HCT116 (cell line): ENCODE measurements around the gene RAB27B. TPM values are rescaled to one million over a fixed set of nuclear protein-coding genes. Genes with fewer than 3 reads are reported as not detected.

Source experiments
- ATAC-seq: fragments of 200-7000 bp; cut with Tn5 transposase; 2 replicates; pipeline ENCODE4 v1.9.1; 2020; ENCODE audit warnings: mild to moderate bottlenecking, moderate library complexity
- BruUV-seq: library from RNA; stranded (reverse); fragments of 400-500 nt; replicated peaks from 2 replicates; lab custom pipeline; 2021; lab: Mats Ljungman, UMichigan
- CTCF ChIA-PET: fragments of 300-600 bp; sonication (Branson Sonifier 250); formaldehyde crosslinking; loops from one replicate; lab custom pipeline; 2021; ENCODE audit warnings: antibody characterized with exemption; lab: Charles Lee
- POLR2A ChIA-PET: fragments of 300-600, 350-600 bp; sonication (Branson Sonifier 250); formaldehyde crosslinking; loops from one replicate; lab custom pipeline; 2021; ENCODE audit warnings: antibody characterized with exemption; lab: Charles Lee
- RAD21 ChIA-PET, 2 experiments: fragments of 300-600 bp; sonication (Branson Sonifier 250); formaldehyde crosslinking; loops; one replicate each; lab custom pipeline; 2023; ENCODE audit warnings: low total read pairs in 2 of 2; ENCODE audit not compliant: uncharacterized antibody in 2 of 2, unreplicated experiment in 2 of 2, low non-redundant PET in 1 of 2; lab: Charles Lee
- DNase-seq: peaks from one replicate; pipeline ENCODE4 v3.0.0-alpha.2; 2010; ENCODE audit warnings: low read depth, low spot score
- H2AFZ ChIP-seq: fragments of 200-600 bp; shearing (Covaris generic), sonication (generic); 2 replicates; pipeline ENCODE4 v1.6.1; 2017; ENCODE audit warnings: low read depth, mixed run types, mixed read lengths, antibody characterized with exemption, low read length; ENCODE audit not compliant: poor library complexity, severe bottlenecking
- H3K27ac ChIP-seq: 2 replicates; pipeline ENCODE4 v1.5.1; 2012; ENCODE audit warnings: low read depth, low read length
- H3K27me3 ChIP-seq: fragments of 200-600 bp; sonication (generic); 2 replicates; pipeline ENCODE4 v1.6.1; 2016; ENCODE audit warnings: mixed run types, low read length, mixed read lengths; ENCODE audit not compliant: insufficient read depth
- H3K36me3 ChIP-seq, 2 experiments: fragments of 200-500 bp in 1 of 2; fragments of 200-600 bp in 1 of 2; sonication (Bioruptor generic) in 1 of 2; sonication (generic) in 1 of 2; 2 replicates each; pipeline versions ENCODE4 v1.5.1 to v1.6.1; 2014 to 2016; ENCODE audit warnings: low read length in 2 of 2, inconsistent platforms in 1 of 2, mixed read lengths in 1 of 2, mixed run types in 1 of 2; ENCODE audit not compliant: insufficient read depth in 2 of 2, control insufficient read depth in 1 of 2
- H3K4me1 ChIP-seq, 2 experiments: fragments of 200-600 bp in 1 of 2; sonication (generic) in 1 of 2; 2 replicates each; pipeline versions ENCODE4 v1.5.1 to v1.6.1; 2012 to 2017; ENCODE audit warnings: low read length in 2 of 2, inconsistent platforms in 1 of 2, mild to moderate bottlenecking in 1 of 2, mixed read lengths in 1 of 2, mixed run types in 1 of 2, moderate library complexity in 1 of 2; ENCODE audit not compliant: insufficient read depth in 2 of 2, control insufficient read depth in 1 of 2
- H3K4me2 ChIP-seq: fragments of 200-600 bp; sonication (generic); 2 replicates; pipeline ENCODE4 v1.6.1; 2017; ENCODE audit warnings: mixed run types, low read length, mixed read lengths
- H3K4me3 ChIP-seq, 2 experiments: fragments of 200-600 bp in 1 of 2; sonication (generic) in 1 of 2; replicated peaks in 1 of 2; 2 replicates each; pipeline ENCODE4 v1.5.1; 2011 to 2016; ENCODE audit warnings: low read length in 2 of 2, control low read depth in 1 of 2, low read depth in 1 of 2, mild to moderate bottlenecking in 1 of 2, mixed read lengths in 1 of 2, mixed run types in 1 of 2
- H3K79me2 ChIP-seq: fragments of 200-600 bp; sonication (generic); 2 replicates; pipeline ENCODE4 v1.6.1; 2017; ENCODE audit warnings: mild to moderate bottlenecking, mixed run types, low read length, moderate library complexity, mixed read lengths; ENCODE audit not compliant: insufficient read depth
- H3K9ac ChIP-seq: fragments of 200-600 bp; sonication (generic); 2 replicates; pipeline ENCODE4 v1.6.1; 2016; ENCODE audit warnings: low read length, mixed read lengths
- H3K9me2 ChIP-seq: fragments of 200-600 bp; sonication (generic), shearing (Covaris generic); 2 replicates; pipeline ENCODE4 v1.6.1; 2017; ENCODE audit warnings: mixed run types, mild to moderate bottlenecking, moderate library complexity; ENCODE audit not compliant: insufficient read depth
- H3K9me3 ChIP-seq, 2 experiments: fragments of 200-500 bp in 1 of 2; fragments of 200-600 bp in 1 of 2; sonication (Bioruptor generic) in 1 of 2; sonication (generic) in 1 of 2; 2 replicates each; pipeline ENCODE4 v1.6.1; 2014 to 2017; ENCODE audit warnings: low read length in 2 of 2, mixed read lengths in 2 of 2, inconsistent platforms in 1 of 2, low read depth in 1 of 2, mild to moderate bottlenecking in 1 of 2, mixed run types in 1 of 2, moderate library complexity in 1 of 2; ENCODE audit not compliant: control insufficient read depth in 1 of 2, insufficient read depth in 1 of 2
- H4K20me1 ChIP-seq: fragments of 200-600 bp; sonication (generic), shearing (Covaris generic); 2 replicates; pipeline ENCODE4 v1.6.1; 2017; ENCODE audit warnings: mixed run types, mild to moderate bottlenecking, moderate library complexity; ENCODE audit not compliant: insufficient read depth
- CBX3 ChIP-seq: IDR thresholded peaks from 2 replicates; pipeline ENCODE4 v1.6.1; 2012; ENCODE audit warnings: low read depth
- EGR1 ChIP-seq: IDR thresholded peaks from 2 replicates; pipeline ENCODE4 v1.6.1; 2012; ENCODE audit warnings: low read depth
- ELF1 ChIP-seq: IDR thresholded peaks from 2 replicates; pipeline ENCODE4 v1.6.1; 2012; ENCODE audit warnings: low read depth, borderline replicate concordance
- FOSL1 ChIP-seq: IDR thresholded peaks from 2 replicates; pipeline ENCODE4 v1.6.1; 2012; ENCODE audit warnings: low read depth
- POLR2A ChIP-seq: IDR thresholded peaks from 2 replicates; pipeline ENCODE4 v1.7.0; 2011; ENCODE audit warnings: borderline replicate concordance; ENCODE audit not compliant: insufficient read depth, insufficient read length; ENCODE audit errors: extremely low read depth
- POLR2AphosphoS5 ChIP-seq: IDR thresholded peaks from 2 replicates; pipeline ENCODE4 v1.6.1; 2011; ENCODE audit warnings: mild to moderate bottlenecking, low read depth, low read length, moderate library complexity
- REST ChIP-seq: IDR thresholded peaks from 2 replicates; pipeline ENCODE4 v1.6.1; 2012; ENCODE audit warnings: low read depth
- SP1 ChIP-seq: IDR thresholded peaks from 2 replicates; pipeline ENCODE4 v1.6.1; 2012; ENCODE audit warnings: low read depth
- SRF ChIP-seq: IDR thresholded peaks from 2 replicates; pipeline ENCODE4 v1.6.1; 2012; ENCODE audit warnings: low read depth
- TCF7L2 ChIP-seq: IDR thresholded peaks from 2 replicates; pipeline ENCODE4 v1.7.0; 2011; ENCODE audit warnings: borderline replicate concordance, inconsistent platforms; ENCODE audit not compliant: insufficient read depth, insufficient read length; ENCODE audit errors: extremely low read depth
- YY1 ChIP-seq: IDR thresholded peaks from 2 replicates; pipeline ENCODE4 v1.6.1; 2011; ENCODE audit warnings: low read length, low read depth, moderate library complexity, mild to moderate bottlenecking; ENCODE audit not compliant: insufficient replicate concordance; ENCODE audit errors: extremely low read depth
- ZFX ChIP-seq: fragments of 450-650 bp; IDR thresholded peaks from 2 replicates; pipeline ENCODE4 v1.6.1; 2017
- ZNF274 ChIP-seq: fragments of 200-500 bp; sonication (Bioruptor generic); IDR thresholded peaks from 2 replicates; pipeline ENCODE4 v1.6.1; 2014; ENCODE audit warnings: mild to moderate bottlenecking, low read depth, low read length, inconsistent platforms
- intact Hi-C: fragments of 100-400 bp; cut with micrococcal nuclease; formaldehyde crosslinking; loops from 2 replicates; pipeline ENCODE4 v1.10.0; 2022
- total RNA-seq: library from RNA; stranded (reverse); gene quantifications from one replicate; pipeline ENCODE4 v1.2.1, GENCODE V29; 2021; ENCODE audit not compliant: unreplicated experiment
- TF ChIP-seq, protein P1 (sequence below): IDR thresholded peaks from 2 replicates; pipeline ENCODE4 v1.6.1; 2011; ENCODE audit warnings: mild to moderate bottlenecking, low read length, moderate library complexity; ENCODE audit not compliant: insufficient replicate concordance; ENCODE audit errors: extremely low read depth

RAB27B gene
- total RNA-seq, 1 experiment from 2014 or later: 2.2 TPM

DNA sequence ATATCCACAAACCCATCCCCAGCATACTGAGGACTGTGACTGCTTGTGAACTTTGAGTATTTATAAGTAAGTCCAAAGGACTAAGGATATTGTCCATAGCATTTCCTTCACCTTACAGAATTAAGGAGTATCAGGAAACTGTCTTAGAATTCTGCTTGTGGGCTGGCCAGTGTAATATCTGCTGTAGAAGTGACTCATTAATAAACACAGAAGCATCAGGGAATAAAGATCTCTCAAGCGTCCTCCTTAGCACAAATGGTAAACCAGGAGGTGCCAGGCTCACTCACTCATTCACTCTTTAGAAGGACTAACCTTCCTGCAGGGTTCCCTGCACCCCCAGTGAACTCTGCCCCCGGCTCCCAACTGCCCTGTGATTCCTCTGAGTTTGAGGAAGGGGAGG, 100.0 kb downstream of the RAB27B start:
- no peak overlapping the region for H2AFZ ChIP-seq
- H3K27me3 ChIP-seq: no peaks in the 10 kb centered on the region
- DNase-seq: no peak
- H3K9me2 ChIP-seq: no peaks in the 10 kb centered on the region
- H3K9me3 ChIP-seq: no peaks in the 10 kb centered on the region
- intact Hi-C loops: no loop called here
- TF ChIP-seq YY1 (no peak), ELF1 (no peak), POLR2AphosphoS5 (no peak), SRF (no peak), CBX3 (no peak), FOSL1 (no peak), EGR1 (no peak), ZNF274 (no peak), TCF7L2 (no peak), REST (no peak), SP1 (no peak), ZFX (no peak), POLR2A (no peak)
- TF ChIP-seq, protein P1, sequence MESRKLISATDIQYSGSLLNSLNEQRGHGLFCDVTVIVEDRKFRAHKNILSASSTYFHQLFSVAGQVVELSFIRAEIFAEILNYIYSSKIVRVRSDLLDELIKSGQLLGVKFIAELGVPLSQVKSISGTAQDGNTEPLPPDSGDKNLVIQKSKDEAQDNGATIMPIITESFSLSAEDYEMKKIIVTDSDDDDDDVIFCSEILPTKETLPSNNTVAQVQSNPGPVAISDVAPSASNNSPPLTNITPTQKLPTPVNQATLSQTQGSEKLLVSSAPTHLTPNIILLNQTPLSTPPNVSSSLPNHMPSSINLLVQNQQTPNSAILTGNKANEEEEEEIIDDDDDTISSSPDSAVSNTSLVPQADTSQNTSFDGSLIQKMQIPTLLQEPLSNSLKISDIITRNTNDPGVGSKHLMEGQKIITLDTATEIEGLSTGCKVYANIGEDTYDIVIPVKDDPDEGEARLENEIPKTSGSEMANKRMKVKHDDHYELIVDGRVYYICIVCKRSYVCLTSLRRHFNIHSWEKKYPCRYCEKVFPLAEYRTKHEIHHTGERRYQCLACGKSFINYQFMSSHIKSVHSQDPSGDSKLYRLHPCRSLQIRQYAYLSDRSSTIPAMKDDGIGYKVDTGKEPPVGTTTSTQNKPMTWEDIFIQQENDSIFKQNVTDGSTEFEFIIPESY: no peak
- TF ChIP-seq, all 23 proteins: peak for 0
- POLR2A ChIA-PET: no interaction called here
- CTCF ChIA-PET: no interaction called here
- H3K79me2 ChIP-seq: no peaks in the 10 kb centered on the region
- H3K36me3 ChIP-seq: no peaks in the 10 kb centered on the region
- ATAC-seq: no peak
- H3K4me2 ChIP-seq: no peak overlapping the region
- H3K4me1 ChIP-seq: no peaks in the 10 kb centered on the region
- H3K9ac ChIP-seq: no peak overlapping the region
- no TSS peak for BruUV-seq
- RAD21 ChIA-PET: no interaction called here
- H3K4me3 ChIP-seq: no peak overlapping the region
- H4K20me1 ChIP-seq: no peaks in the 10 kb centered on the region
- H3K27ac ChIP-seq: no peak overlapping the region
